Esophagus squamous epithelium (tissue), 5 donors: ENCODE data around the gene OR8G5. TPM values are rescaled to one million over a fixed set of nuclear protein-coding genes. Genes with fewer than 3 reads are reported as not detected.

Experiments used
- DNase-seq: peaks from one replicate; lab custom pipeline; 2025; lab: John Stamatoyannopoulos, UW
- H3K27ac ChIP-seq, 4 donors: fragments of 200-600 bp; sonication (generic); one replicate each; pipeline ENCODE4 v1.5.1; 2016 to 2019; ENCODE audit warnings: mild to moderate bottlenecking in 1 of 4
- H3K27me3 ChIP-seq, 4 donors: fragments of 200-600 bp; sonication (generic); 1 replicate in 3 of 4; 2 replicates in 1 of 4; pipeline versions ENCODE4 v1.5.1 to v1.6.0; 2017 to 2021; ENCODE audit warnings: antibody characterized with exemption in 1 of 4
- H3K36me3 ChIP-seq, 3 donors: fragments of 200-600 bp; sonication (generic); one replicate each; pipeline ENCODE4 v1.5.1; 2016 to 2019
- H3K4me1 ChIP-seq, 3 donors: fragments of 200-600 bp; sonication (generic); one replicate each; pipeline ENCODE4 v1.5.1; 2017 to 2019
- H3K4me3 ChIP-seq, 4 donors: fragments of 200-600 bp; sonication (generic); 1 replicate in 3 of 4; 2 replicates in 1 of 4; pipeline ENCODE4 v1.5.1; 2016 to 2019; ENCODE audit warnings: mild to moderate bottlenecking in 2 of 4, moderate library complexity in 1 of 4
- H3K9me3 ChIP-seq, 3 donors: fragments of 200-600 bp; sonication (generic); one replicate each; pipeline ENCODE4 v1.5.1; 2016 to 2019
- CTCF ChIP-seq, 6 experiments: fragments of 450-650 bp in 4 of 6; fragments of 200-600 bp in 2 of 6; sonication (generic) in 2 of 6; IDR thresholded peaks; one replicate each; pipeline ENCODE4 v1.5.1; 2016 to 2019; ENCODE audit warnings: antibody characterized with exemption in 6 of 6, mild to moderate bottlenecking in 4 of 6, moderate library complexity in 4 of 6
- POLR2A ChIP-seq, 4 donors: fragments of 450-650 bp; IDR thresholded peaks; one replicate each; pipeline ENCODE4 v1.6.1; 2017; ENCODE audit warnings: antibody characterized with exemption in 4 of 4, mild to moderate bottlenecking in 4 of 4, moderate library complexity in 3 of 4
- WGBS, 2 donors: methylation state at CpG; one replicate each; pipeline ENCODE4 v1.1.5; 2018; 5-methylcytosine and 5-hydroxymethylcytosine counted together
- intact Hi-C: fragments of 100-400 bp; cut with DNase I; formaldehyde crosslinking; loops from one replicate; pipeline ENCODE4 v1.15.0; 2022
- total RNA-seq, 4 donors: library from RNA; depleted of rRNA; stranded (reverse); fragments of >200 nt; gene quantifications; one replicate each; pipeline ENCODE4 v1.1.0, GENCODE V29; 2016
- donor health status: DM: yes; HTN: yes; CAD: no.

OR8G5 gene
- total RNA-seq, 4 donors from 2014 or later = not detected

GRCh38 chr11:124302347-124303125 lies 46.4 kb downstream of the OR8G5 start:
- Histone ChIP-seq H3K36me3 (no peaks in the 10 kb centered on the region), H3K27ac (no peak overlapping the region), H3K27me3 (no peaks in the 10 kb centered on the region), H3K4me3 (no peak overlapping the region), H3K4me1 (no peaks in the 10 kb centered on the region), H3K9me3 (no peaks in the 10 kb centered on the region)
- DNase-seq = no peak
- WGBS, 2 donors = 34% methylated on average over 3 of the region's 3 CpGs
- intact Hi-C loops = no loop called here
- TF ChIP-seq CTCF (IDR thresholded peaks at IDR 0.05) (no peak), POLR2A (IDR thresholded peaks at IDR 0.05) (no peak)

GRCh38 chr11:124307093-124307492 lies 50.9 kb downstream of the OR8G5 start:
- Histone ChIP-seq H3K4me1 (no peaks in the 10 kb centered on the region), H3K36me3 (no peaks in the 10 kb centered on the region), H3K4me3 (no peak overlapping the region), H3K27ac (no peak overlapping the region), H3K9me3 (no peaks in the 10 kb centered on the region), H3K27me3 (no peaks in the 10 kb centered on the region)
- no peak for DNase-seq
- no peak for TF ChIP-seq CTCF (IDR thresholded peaks at IDR 0.05)
- intact Hi-C loops = no loop called here

- Histone ChIP-seq H3K27me3 (no peaks in the 10 kb centered on the region), H3K27ac (no peak overlapping the region), H3K9me3 (no peaks in the 10 kb centered on the region), H3K36me3 (no peaks in the 10 kb centered on the region), H3K4me1 (no peaks in the 10 kb centered on the region), H3K4me3 (no peak overlapping the region)
- intact Hi-C loops = no loop called here
- DNase-seq = no peak
- no peak for TF ChIP-seq POLR2A (IDR thresholded peaks at IDR 0.05)
- no peak for TF ChIP-seq CTCF (IDR thresholded peaks at IDR 0.05)
Observed at GRCh38 chr11:124310721-124311120, 54.5 kb downstream of the OR8G5 start.

- 79 to 92% methylated on average over 2 to 5 of the region's 5 CpGs for WGBS, 2 donors
- TF ChIP-seq POLR2A (IDR thresholded peaks at IDR 0.05) (no peak), CTCF (IDR thresholded peaks at IDR 0.05) (no peak)
Observed at GRCh38 chr11:124311269-124311668, 55.1 kb downstream of the OR8G5 start.

GRCh38 chr11:124311670-124312069 lies 55.5 kb downstream of the OR8G5 start:
- intact Hi-C loops = no loop called here
- Histone ChIP-seq H3K4me1 (no peaks in the 10 kb centered on the region), H3K27me3 (no peaks in the 10 kb centered on the region), H3K27ac (no peak overlapping the region), H3K36me3 (no peaks in the 10 kb centered on the region), H3K9me3 (no peaks in the 10 kb centered on the region), H3K4me3 (no peak overlapping the region)
- no peak for DNase-seq
- TF ChIP-seq CTCF (IDR thresholded peaks at IDR 0.05) (no peak), POLR2A (IDR thresholded peaks at IDR 0.05) (no peak)

More at GRCh38 chr11:124311269-124311668, 55.1 kb downstream of the OR8G5 start:
- Histone ChIP-seq H3K36me3 (no peaks in the 10 kb centered on the region), H3K9me3 (no peaks in the 10 kb centered on the region), H3K4me1 (no peaks in the 10 kb centered on the region), H3K27ac (no peak overlapping the region), H3K4me3 (no peak overlapping the region), H3K27me3 (no peaks in the 10 kb centered on the region)
- intact Hi-C loops = no loop called here
- no peak for DNase-seq
